Measurements from ENCODE around the gene ST8SIA5.

- TF ChIP-seq L3MBTL2 (conservative IDR thresholded peaks at IDR 0.05) (no peak), SUZ12 (IDR thresholded peaks at IDR 0.05) (no peak), FOXA1 (IDR thresholded peaks at IDR 0.05) (no peak), FOXK2 (IDR thresholded peaks at IDR 0.05) (no peak), ELF4 (IDR thresholded peaks at IDR 0.05) (no peak), BHLHE40 (IDR thresholded peaks at IDR 0.05; ENCODE audit: borderline replicate concordance) (no peak), SP1 (IDR thresholded peaks at IDR 0.05) (no peak), FOXM1 (IDR thresholded peaks at IDR 0.05; ENCODE audit: borderline replicate concordance) (no peak)
These were observed 67.9 kb downstream of the ST8SIA5 start for GRCh38 chr18:46688853-46689525.
